GM23338 (cell line): ENCODE results near the gene ESYT2.

Experiments
- CREB1 ChIP-seq: fragments of 250-450 bp; sonication (Bioruptor Pico); IDR thresholded peaks from 2 replicates; pipeline ENCODE4 v1.5.0; 2020; ENCODE audit warnings: low read depth, mild to moderate bottlenecking, moderate library complexity
- EZH2 ChIP-seq: fragments of 200-600 bp; sonication (generic); IDR thresholded peaks from one replicate; pipeline ENCODE4 v1.8.0; 2017; ENCODE audit warnings: antibody characterized with exemption, mild to moderate bottlenecking, low read depth; ENCODE audit not compliant: unreplicated experiment
- EZH2phosphoT487 ChIP-seq: fragments of 200-600 bp; sonication (generic); IDR thresholded peaks from one replicate; pipeline ENCODE4 v1.8.1; 2018; ENCODE audit warnings: antibody characterized with exemption; ENCODE audit not compliant: unreplicated experiment
- JUNB ChIP-seq: IDR thresholded peaks from one replicate; pipeline ENCODE4 v1.6.1; 2016; ENCODE audit warnings: antibody characterized with exemption; ENCODE audit not compliant: unreplicated experiment
- NANOG ChIP-seq: IDR thresholded peaks from 2 replicates; pipeline ENCODE4 v1.6.1; 2016; ENCODE audit warnings: antibody characterized with exemption, borderline replicate concordance
- POLR2AphosphoS5 ChIP-seq: IDR thresholded peaks from 2 replicates; pipeline ENCODE4 v1.6.1; 2016; ENCODE audit warnings: antibody characterized with exemption, low read depth
- STAT1 ChIP-seq: IDR thresholded peaks from one replicate; pipeline ENCODE4 v1.6.1; 2016; ENCODE audit warnings: antibody characterized with exemption; ENCODE audit not compliant: unreplicated experiment
- ZNF114 ChIP-seq: fragments of 250-450 bp; sonication (Bioruptor Pico); IDR thresholded peaks from 2 replicates; pipeline ENCODE4 v1.5.0; 2020; ENCODE audit warnings: mild to moderate bottlenecking, moderate library complexity
- ZNF331 ChIP-seq: fragments of 250-450 bp; sonication (Bioruptor Pico); IDR thresholded peaks from 2 replicates; pipeline ENCODE4 v1.5.0; 2020; ENCODE audit warnings: low read depth, mild to moderate bottlenecking, moderate library complexity
- TF ChIP-seq, protein P1 (sequence below), 2 experiments: fragments of 200-600 bp in 1 of 2; sonication (generic) in 1 of 2; conservative IDR thresholded peaks; 2 replicates each; pipeline versions ENCODE4 v1.5.1 to v1.6.1; 2016 to 2017; ENCODE audit warnings: antibody characterized with exemption in 2 of 2, low read depth in 2 of 2, mild to moderate bottlenecking in 2 of 2, moderate library complexity in 1 of 2
- TF ChIP-seq, protein P2 (sequence below): fragments of 250-450 bp; sonication (Bioruptor Pico); IDR thresholded peaks from 2 replicates; pipeline ENCODE4 v1.5.0; 2020; ENCODE audit warnings: mild to moderate bottlenecking, moderate library complexity
- TF ChIP-seq, protein P3 (sequence below): IDR thresholded peaks from one replicate; pipeline ENCODE4 v1.6.1; 2018; ENCODE audit warnings: antibody characterized with exemption; ENCODE audit not compliant: unreplicated experiment
- TF ChIP-seq, protein P4 (sequence below): IDR thresholded peaks from 2 replicates; pipeline ENCODE4 v1.6.1; 2016; ENCODE audit warnings: antibody characterized with exemption

DNA sequence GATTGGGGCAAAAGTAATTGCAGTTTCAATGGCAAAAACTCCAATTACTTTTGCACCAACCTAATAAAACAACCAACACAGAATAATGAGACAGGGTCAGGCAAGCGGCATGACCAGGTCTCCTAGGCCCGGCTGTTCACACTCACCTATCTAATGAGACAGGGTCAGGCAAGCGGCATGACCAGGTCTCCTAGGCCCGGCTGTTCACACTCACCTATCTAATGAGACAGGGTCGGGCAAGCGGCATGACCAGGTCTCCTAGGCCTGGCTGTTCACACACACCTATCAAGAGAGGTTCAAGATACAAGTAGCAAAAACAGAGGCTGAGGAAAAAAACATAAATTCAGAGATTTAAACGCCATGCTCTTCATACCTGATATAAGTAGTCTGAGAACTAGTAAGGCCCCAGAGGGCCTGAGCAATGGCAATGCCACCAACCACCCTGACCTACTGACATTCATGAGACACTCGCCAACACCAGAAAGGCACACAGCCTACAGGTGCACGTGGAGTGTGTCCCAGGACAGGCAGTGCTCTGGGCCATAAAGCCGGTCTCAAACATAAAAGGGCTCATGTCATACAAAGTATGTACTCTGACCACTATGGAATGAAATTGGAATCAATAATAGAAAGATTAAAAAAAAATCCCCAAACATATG, 84.1 kb downstream of the ESYT2 start:
- TF ChIP-seq, protein P1, sequence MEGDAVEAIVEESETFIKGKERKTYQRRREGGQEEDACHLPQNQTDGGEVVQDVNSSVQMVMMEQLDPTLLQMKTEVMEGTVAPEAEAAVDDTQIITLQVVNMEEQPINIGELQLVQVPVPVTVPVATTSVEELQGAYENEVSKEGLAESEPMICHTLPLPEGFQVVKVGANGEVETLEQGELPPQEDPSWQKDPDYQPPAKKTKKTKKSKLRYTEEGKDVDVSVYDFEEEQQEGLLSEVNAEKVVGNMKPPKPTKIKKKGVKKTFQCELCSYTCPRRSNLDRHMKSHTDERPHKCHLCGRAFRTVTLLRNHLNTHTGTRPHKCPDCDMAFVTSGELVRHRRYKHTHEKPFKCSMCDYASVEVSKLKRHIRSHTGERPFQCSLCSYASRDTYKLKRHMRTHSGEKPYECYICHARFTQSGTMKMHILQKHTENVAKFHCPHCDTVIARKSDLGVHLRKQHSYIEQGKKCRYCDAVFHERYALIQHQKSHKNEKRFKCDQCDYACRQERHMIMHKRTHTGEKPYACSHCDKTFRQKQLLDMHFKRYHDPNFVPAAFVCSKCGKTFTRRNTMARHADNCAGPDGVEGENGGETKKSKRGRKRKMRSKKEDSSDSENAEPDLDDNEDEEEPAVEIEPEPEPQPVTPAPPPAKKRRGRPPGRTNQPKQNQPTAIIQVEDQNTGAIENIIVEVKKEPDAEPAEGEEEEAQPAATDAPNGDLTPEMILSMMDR (conservative IDR thresholded peaks at IDR 0.05; ENCODE audit: low read depth in 2 of 2): no peak
- no peak for TF ChIP-seq EZH2
- TF ChIP-seq, protein P2, sequence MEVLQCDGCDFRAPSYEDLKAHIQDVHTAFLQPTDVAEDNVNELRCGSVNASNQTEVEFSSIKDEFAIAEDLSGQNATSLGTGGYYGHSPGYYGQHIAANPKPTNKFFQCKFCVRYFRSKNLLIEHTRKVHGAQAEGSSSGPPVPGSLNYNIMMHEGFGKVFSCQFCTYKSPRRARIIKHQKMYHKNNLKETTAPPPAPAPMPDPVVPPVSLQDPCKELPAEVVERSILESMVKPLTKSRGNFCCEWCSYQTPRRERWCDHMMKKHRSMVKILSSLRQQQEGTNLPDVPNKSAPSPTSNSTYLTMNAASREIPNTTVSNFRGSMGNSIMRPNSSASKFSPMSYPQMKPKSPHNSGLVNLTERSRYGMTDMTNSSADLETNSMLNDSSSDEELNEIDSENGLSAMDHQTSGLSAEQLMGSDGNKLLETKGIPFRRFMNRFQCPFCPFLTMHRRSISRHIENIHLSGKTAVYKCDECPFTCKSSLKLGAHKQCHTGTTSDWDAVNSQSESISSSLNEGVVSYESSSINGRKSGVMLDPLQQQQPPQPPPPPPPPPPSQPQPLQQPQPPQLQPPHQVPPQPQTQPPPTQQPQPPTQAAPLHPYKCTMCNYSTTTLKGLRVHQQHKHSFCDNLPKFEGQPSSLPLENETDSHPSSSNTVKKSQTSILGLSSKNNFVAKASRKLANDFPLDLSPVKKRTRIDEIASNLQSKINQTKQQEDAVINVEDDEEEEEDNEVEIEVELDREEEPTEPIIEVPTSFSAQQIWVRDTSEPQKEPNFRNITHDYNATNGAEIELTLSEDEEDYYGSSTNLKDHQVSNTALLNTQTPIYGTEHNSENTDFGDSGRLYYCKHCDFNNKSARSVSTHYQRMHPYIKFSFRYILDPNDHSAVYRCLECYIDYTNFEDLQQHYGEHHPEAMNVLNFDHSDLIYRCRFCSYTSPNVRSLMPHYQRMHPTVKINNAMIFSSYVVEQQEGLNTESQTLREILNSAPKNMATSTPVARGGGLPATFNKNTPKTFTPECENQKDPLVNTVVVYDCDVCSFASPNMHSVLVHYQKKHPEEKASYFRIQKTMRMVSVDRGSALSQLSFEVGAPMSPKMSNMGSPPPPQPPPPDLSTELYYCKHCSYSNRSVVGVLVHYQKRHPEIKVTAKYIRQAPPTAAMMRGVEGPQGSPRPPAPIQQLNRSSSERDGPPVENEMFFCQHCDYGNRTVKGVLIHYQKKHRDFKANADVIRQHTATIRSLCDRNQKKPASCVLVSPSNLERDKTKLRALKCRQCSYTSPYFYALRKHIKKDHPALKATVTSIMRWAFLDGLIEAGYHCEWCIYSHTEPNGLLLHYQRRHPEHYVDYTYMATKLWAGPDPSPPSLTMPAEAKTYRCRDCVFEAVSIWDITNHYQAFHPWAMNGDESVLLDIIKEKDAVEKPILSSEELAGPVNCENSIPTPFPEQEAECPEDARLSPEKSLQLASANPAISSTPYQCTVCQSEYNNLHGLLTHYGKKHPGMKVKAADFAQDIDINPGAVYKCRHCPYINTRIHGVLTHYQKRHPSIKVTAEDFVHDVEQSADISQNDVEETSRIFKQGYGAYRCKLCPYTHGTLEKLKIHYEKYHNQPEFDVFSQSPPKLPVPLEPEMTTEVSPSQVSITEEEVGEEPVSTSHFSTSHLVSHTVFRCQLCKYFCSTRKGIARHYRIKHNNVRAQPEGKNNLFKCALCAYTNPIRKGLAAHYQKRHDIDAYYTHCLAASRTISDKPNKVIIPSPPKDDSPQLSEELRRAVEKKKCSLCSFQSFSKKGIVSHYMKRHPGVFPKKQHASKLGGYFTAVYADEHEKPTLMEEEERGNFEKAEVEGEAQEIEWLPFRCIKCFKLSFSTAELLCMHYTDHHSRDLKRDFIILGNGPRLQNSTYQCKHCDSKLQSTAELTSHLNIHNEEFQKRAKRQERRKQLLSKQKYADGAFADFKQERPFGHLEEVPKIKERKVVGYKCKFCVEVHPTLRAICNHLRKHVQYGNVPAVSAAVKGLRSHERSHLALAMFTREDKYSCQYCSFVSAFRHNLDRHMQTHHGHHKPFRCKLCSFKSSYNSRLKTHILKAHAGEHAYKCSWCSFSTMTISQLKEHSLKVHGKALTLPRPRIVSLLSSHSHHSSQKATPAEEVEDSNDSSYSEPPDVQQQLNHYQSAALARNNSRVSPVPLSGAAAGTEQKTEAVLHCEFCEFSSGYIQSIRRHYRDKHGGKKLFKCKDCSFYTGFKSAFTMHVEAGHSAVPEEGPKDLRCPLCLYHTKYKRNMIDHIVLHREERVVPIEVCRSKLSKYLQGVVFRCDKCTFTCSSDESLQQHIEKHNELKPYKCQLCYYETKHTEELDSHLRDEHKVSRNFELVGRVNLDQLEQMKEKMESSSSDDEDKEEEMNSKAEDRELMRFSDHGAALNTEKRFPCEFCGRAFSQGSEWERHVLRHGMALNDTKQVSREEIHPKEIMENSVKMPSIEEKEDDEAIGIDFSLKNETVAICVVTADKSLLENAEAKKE (CRISPR knock-in tag): no peak
- TF ChIP-seq POLR2AphosphoS5: no peak
- peak; percentile 32 for TF ChIP-seq EZH2phosphoT487
- TF ChIP-seq, protein P3, sequence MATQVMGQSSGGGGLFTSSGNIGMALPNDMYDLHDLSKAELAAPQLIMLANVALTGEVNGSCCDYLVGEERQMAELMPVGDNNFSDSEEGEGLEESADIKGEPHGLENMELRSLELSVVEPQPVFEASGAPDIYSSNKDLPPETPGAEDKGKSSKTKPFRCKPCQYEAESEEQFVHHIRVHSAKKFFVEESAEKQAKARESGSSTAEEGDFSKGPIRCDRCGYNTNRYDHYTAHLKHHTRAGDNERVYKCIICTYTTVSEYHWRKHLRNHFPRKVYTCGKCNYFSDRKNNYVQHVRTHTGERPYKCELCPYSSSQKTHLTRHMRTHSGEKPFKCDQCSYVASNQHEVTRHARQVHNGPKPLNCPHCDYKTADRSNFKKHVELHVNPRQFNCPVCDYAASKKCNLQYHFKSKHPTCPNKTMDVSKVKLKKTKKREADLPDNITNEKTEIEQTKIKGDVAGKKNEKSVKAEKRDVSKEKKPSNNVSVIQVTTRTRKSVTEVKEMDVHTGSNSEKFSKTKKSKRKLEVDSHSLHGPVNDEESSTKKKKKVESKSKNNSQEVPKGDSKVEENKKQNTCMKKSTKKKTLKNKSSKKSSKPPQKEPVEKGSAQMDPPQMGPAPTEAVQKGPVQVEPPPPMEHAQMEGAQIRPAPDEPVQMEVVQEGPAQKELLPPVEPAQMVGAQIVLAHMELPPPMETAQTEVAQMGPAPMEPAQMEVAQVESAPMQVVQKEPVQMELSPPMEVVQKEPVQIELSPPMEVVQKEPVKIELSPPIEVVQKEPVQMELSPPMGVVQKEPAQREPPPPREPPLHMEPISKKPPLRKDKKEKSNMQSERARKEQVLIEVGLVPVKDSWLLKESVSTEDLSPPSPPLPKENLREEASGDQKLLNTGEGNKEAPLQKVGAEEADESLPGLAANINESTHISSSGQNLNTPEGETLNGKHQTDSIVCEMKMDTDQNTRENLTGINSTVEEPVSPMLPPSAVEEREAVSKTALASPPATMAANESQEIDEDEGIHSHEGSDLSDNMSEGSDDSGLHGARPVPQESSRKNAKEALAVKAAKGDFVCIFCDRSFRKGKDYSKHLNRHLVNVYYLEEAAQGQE: no peak
- no peak for TF ChIP-seq CREB1 (CRISPR knock-in tag)
- TF ChIP-seq, protein P4, sequence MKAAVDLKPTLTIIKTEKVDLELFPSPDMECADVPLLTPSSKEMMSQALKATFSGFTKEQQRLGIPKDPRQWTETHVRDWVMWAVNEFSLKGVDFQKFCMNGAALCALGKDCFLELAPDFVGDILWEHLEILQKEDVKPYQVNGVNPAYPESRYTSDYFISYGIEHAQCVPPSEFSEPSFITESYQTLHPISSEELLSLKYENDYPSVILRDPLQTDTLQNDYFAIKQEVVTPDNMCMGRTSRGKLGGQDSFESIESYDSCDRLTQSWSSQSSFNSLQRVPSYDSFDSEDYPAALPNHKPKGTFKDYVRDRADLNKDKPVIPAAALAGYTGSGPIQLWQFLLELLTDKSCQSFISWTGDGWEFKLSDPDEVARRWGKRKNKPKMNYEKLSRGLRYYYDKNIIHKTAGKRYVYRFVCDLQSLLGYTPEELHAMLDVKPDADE: no peak
- TF ChIP-seq JUNB: no peak
- TF ChIP-seq ZNF331 (CRISPR knock-in tag): no peak
- TF ChIP-seq ZNF114 (CRISPR knock-in tag): no peak
- no peak for TF ChIP-seq NANOG
- no peak for TF ChIP-seq STAT1
